ENCODE data around the gene GARRE1. TPM values are rescaled to one million over a fixed set of nuclear protein-coding genes. Genes with fewer than 3 reads are reported as not detected.

The GARRE1 gene
- total and polyA plus RNA-seq, 7 experiments from 2014 or later: 5.3 to 57.2 (median 26.1) TPM

DNA sequence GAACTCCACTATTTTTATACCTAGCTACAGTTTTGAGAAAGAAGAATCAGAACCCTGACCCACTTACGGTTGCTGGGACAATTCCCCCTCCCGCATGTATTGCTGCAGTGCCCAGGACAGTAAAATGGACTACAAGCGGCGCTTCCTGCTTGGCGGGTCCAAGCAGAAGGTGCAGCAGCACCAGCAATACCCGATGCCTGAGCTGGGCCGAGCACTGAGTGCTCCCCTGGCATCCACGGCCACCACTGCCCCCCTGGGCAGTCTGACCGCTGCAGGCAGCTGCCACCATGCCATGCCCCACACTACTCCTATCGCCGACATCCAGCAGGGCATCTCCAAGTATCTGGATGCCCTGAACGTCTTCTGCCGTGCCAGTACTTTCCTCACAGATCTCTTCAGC, 46.0 kb downstream of the GARRE1 start:
- H3K27me3 Mint-ChIP-seq: no peaks in the 10 kb centered on the region
- ATAC-seq: no peak
- H3K36me3 ChIP-seq (ENCODE audit: control insufficient read depth in 2 of 3, insufficient read depth in 3 of 3, low read length in 3 of 3): peaks cover 0 to 18% (median 11%) of the 10 kb centered on the region in 3 experiments
- CTCF ChIA-PET: no interaction called here
- DNase-seq: no peak
- peak overlapping the region in 3 of 9 donors; percentile 8 to 41 (median 36) for H3K27ac Mint-ChIP-seq
- H3K36me3 Mint-ChIP-seq: peaks cover 3 to 32% (median 14%) of the 10 kb centered on the region in 5 donors
- no peak overlapping the region for H3K27ac ChIP-seq (ENCODE audit: low read depth, low read length)
- POLR2A ChIA-PET: interaction anchor here (1.3 kb wide), 1 partner anchor 14 kb away, joined by 3 read pairs; no protein-coding TSS in a partner anchor
- no peak overlapping the region for H3K4me3 Mint-ChIP-seq
- intact Hi-C loops (cut with micrococcal nuclease): no loop called here
- H3K4me1 ChIP-seq (ENCODE audit: control insufficient read depth in 2 of 2, insufficient read depth in 2 of 2, low read length in 2 of 2): no peaks in the 10 kb centered on the region
- H3K27me3 ChIP-seq (ENCODE audit: control insufficient read depth in 2 of 2, insufficient read depth in 2 of 2, low read length in 2 of 2): no peaks in the 10 kb centered on the region
- H3K9me3 ChIP-seq (ENCODE audit: control insufficient read depth in 2 of 3, low read length in 3 of 3): no peaks in the 10 kb centered on the region
- peaks cover 2 to 38% (median 22%) of the 10 kb centered on the region in 7 donors for H3K4me1 Mint-ChIP-seq
- H3K4me3 ChIP-seq (ENCODE audit: low read length): no peak overlapping the region
- H3K9me3 Mint-ChIP-seq: no peaks in the 10 kb centered on the region

DNA sequence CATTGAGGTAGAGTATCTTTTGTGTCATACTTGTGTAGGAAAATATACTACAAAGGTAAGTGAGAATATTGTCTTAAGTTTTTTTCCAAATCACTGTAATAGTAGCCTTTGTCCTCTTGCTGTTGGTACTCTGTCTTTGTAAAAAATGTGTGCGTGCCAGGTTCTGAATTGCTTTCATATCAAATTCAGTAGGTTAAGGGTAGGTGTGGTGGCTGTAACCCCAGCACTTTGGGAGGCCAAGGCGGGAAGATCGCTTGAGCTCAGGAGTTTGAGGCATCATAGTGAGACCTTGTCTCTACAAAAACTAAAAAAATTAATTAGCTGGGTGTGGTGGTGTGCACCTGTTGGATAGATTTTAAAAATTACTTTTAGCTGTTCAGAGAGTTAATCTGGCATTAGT, 46.6 kb downstream of the GARRE1 start:
- intact Hi-C loops (cut with micrococcal nuclease): no loop called here
- H3K4me1 ChIP-seq (ENCODE audit: control insufficient read depth in 2 of 2, insufficient read depth in 2 of 2, low read length in 2 of 2): no peaks in the 10 kb centered on the region
- Mint-ChIP-seq H3K9me3 (no peaks in the 10 kb centered on the region), H3K27ac (peak overlapping the region in 6 of 9 donors; percentile 8 to 90 (median 49)), H3K4me3 (no peak overlapping the region), H3K36me3 (peaks cover 3 to 38% (median 14%) of the 10 kb centered on the region in 5 donors), H3K27me3 (no peaks in the 10 kb centered on the region), H3K4me1 (peaks cover 2 to 41% (median 28%) of the 10 kb centered on the region in 7 donors)
- no peak overlapping the region for H3K4me3 ChIP-seq (ENCODE audit: low read length)
- ATAC-seq: no peak
- no peak overlapping the region for H3K27ac ChIP-seq (ENCODE audit: low read depth, low read length)
- peaks cover 0 to 20% (median 11%) of the 10 kb centered on the region in 3 experiments for H3K36me3 ChIP-seq (ENCODE audit: control insufficient read depth in 2 of 3, insufficient read depth in 3 of 3, low read length in 3 of 3)
- ChIA-PET CTCF (no interaction called here), POLR2A (interaction anchor here (0.6 to 1.3 kb wide), 2 partner anchors 13 to 42 kb away, joined by 3 read pairs; no protein-coding TSS in a partner anchor)
- no peak for DNase-seq
- H3K27me3 ChIP-seq (ENCODE audit: control insufficient read depth in 2 of 2, insufficient read depth in 2 of 2, low read length in 2 of 2): no peaks in the 10 kb centered on the region
- no peaks in the 10 kb centered on the region for H3K9me3 ChIP-seq (ENCODE audit: control insufficient read depth in 2 of 3, low read length in 3 of 3)

Other genes starting within 250 kb of the GARRE1 start
- 100 to 1,000 TPM; 124 to 189 (median 166) TPM for gene LSM14A, start 82.0 kb upstream of the GARRE1 start, total RNA-seq
- gene LSM14A, start 82.0 kb upstream of the GARRE1 start, polyA plus RNA-seq: 100 to 1,000 TPM; 171 to 174 TPM
- gene GPI, start 110.6 kb downstream of the GARRE1 start, total RNA-seq: 100 to 1,000 TPM in 3 of 5 experiments, 10 to 100 TPM in 2; 96.5 to 750 (median 104) TPM
- gene GPI, start 110.6 kb downstream of the GARRE1 start, polyA plus RNA-seq: 100 to 1,000 TPM; 123 to 170 TPM
- gene PDCD2L, start 149.8 kb downstream of the GARRE1 start, total RNA-seq: 10 to 100 TPM in 3 of 5 experiments, 1 to 10 TPM in 2; 4.9 to 14.5 (median 12.1) TPM
- gene PDCD2L, start 149.8 kb downstream of the GARRE1 start, polyA plus RNA-seq: 10 to 100 TPM; 18.9 to 23.3 TPM
- 100 to 1,000 TPM in 1 of 5 experiments, 10 to 100 TPM in 4; 71.1 to 113 (median 82.4) TPM for gene UBA2, start 173.8 kb downstream of the GARRE1 start, total RNA-seq
- gene UBA2, start 173.8 kb downstream of the GARRE1 start, polyA plus RNA-seq: 100 to 1,000 TPM; 112 to 131 TPM
- under 1 TPM; 0.08 to 0.77 (median 0.22) TPM for gene WTIP, start 227.2 kb downstream of the GARRE1 start, total RNA-seq
- gene WTIP, start 227.2 kb downstream of the GARRE1 start, polyA plus RNA-seq: not detected